ENCODE results near the gene HINT1.

Gene HINT1

GRCh38 chr5:131109540-131110255, 55.4 kb downstream of the HINT1 start:
- peaks cover 8% of the 10 kb centered on the region for H3K4me1 Mint-ChIP-seq (ENCODE audit: low read depth)
- no peaks in the 10 kb centered on the region for H3K9me3 Mint-ChIP-seq
- H3K4me3 Mint-ChIP-seq: no peak overlapping the region
- no peaks in the 10 kb centered on the region for H3K36me3 Mint-ChIP-seq (ENCODE audit: low read depth)
- H3K27ac Mint-ChIP-seq: no peak overlapping the region
- DNase-seq: no peak
- H3K27me3 Mint-ChIP-seq: no peaks in the 10 kb centered on the region
